IMR-90 (cell line): Measurements from ENCODE around the gene GAPT. TPM values are rescaled to one million over a fixed set of nuclear protein-coding genes. Genes with fewer than 3 reads are reported as not detected.

ENCODE experiments used
- ATAC-seq: fragments of 200-7000 bp; cut with Tn5 transposase; 2 replicates; pipeline ENCODE4 v1.9.1; 2020; ENCODE audit warnings: low read depth, mild to moderate bottlenecking, moderate library complexity
- BruUV-seq: library from RNA; stranded (reverse); fragments of 400-500 nt; replicated peaks from 2 replicates; lab custom pipeline; 2021; lab: Mats Ljungman, UMichigan
- CTCF ChIA-PET: fragments of 300-600 bp; formaldehyde crosslinking; extraction: SDS; loops from one replicate; lab custom pipeline; 2021; ENCODE audit warnings: antibody characterized with exemption; lab: Yijun Ruan, JAX
- POLR2A ChIA-PET: fragments of 300-600 bp; sonication (Branson Sonifier 250); formaldehyde crosslinking; loops from one replicate; lab custom pipeline; 2022; ENCODE audit warnings: antibody characterized with exemption; ENCODE audit not compliant: unreplicated experiment; lab: Charles Lee
- DNase-seq: peaks from one replicate; pipeline ENCODE4 v3.0.0; 2013
- H2AFZ ChIP-seq: replicated peaks from 2 replicates; pipeline ENCODE3; 2013; ENCODE audit warnings: low read length, mild to moderate bottlenecking; ENCODE audit not compliant: poor library complexity
- H2AK5ac ChIP-seq: 2 replicates; pipeline ENCODE4 v1.6.1; 2013; ENCODE audit warnings: low read depth, low read length, inconsistent platforms
- H2AK9ac ChIP-seq: replicated peaks from 2 replicates; pipeline ENCODE3; 2013; ENCODE audit warnings: mild to moderate bottlenecking, low read depth, low read length, moderate library complexity; ENCODE audit not compliant: poor library complexity
- H2BK120ac ChIP-seq: 2 replicates; pipeline ENCODE4 v1.6.1; 2013; ENCODE audit warnings: low read depth, low read length, inconsistent platforms
- H2BK15ac ChIP-seq: 3 replicates; pipeline ENCODE4 v1.6.1; 2013; ENCODE audit warnings: low read depth, low read length, inconsistent platforms
- H2BK20ac ChIP-seq: 2 replicates; pipeline ENCODE4 v1.6.1; 2013; ENCODE audit warnings: low read depth, mild to moderate bottlenecking, inconsistent platforms, low read length, moderate library complexity
- H2BK5ac ChIP-seq: 2 replicates; pipeline ENCODE4 v1.6.1; 2013; ENCODE audit warnings: mild to moderate bottlenecking, low read depth, low read length, inconsistent platforms; ENCODE audit not compliant: poor library complexity, severe bottlenecking
- H3K14ac ChIP-seq: replicated peaks from 2 replicates; pipeline ENCODE4 v1.6.1; 2013; ENCODE audit warnings: low read depth, low read length, inconsistent platforms
- H3K18ac ChIP-seq: 2 replicates; pipeline ENCODE4 v1.6.1; 2013; ENCODE audit warnings: low read depth, low read length, control low read depth
- H3K23ac ChIP-seq: 2 replicates; pipeline ENCODE4 v1.6.1; 2013; ENCODE audit warnings: low read depth, low read length, inconsistent platforms
- H3K27ac ChIP-seq: 2 replicates; pipeline ENCODE4 v1.5.1; 2013; ENCODE audit warnings: mild to moderate bottlenecking, control low read depth, low read length; ENCODE audit not compliant: insufficient read depth
- H3K27me3 ChIP-seq: 2 replicates; pipeline ENCODE4 v1.6.1; 2013; ENCODE audit warnings: low read length; ENCODE audit not compliant: control insufficient read depth, insufficient read depth
- H3K36me3 ChIP-seq: 2 replicates; pipeline ENCODE4 v1.6.1; 2013; ENCODE audit warnings: low read length, mixed read lengths; ENCODE audit not compliant: control insufficient read depth, insufficient read depth
- H3K4ac ChIP-seq: 2 replicates; pipeline ENCODE4 v1.6.1; 2013; ENCODE audit warnings: low read depth, low read length, inconsistent platforms
- H3K4me1 ChIP-seq: 2 replicates; pipeline ENCODE4 v1.6.1; 2013; ENCODE audit warnings: low read length, mixed read lengths; ENCODE audit not compliant: control insufficient read depth, insufficient read depth
- H3K4me2 ChIP-seq: 2 replicates; pipeline ENCODE4 v1.6.1; 2013; ENCODE audit warnings: low read depth, mild to moderate bottlenecking, control low read depth, low read length, moderate library complexity
- H3K4me3 ChIP-seq: 2 replicates; pipeline ENCODE4 v1.5.1; 2013; ENCODE audit warnings: low read depth, mild to moderate bottlenecking, control low read depth, low read length, moderate library complexity; ENCODE audit not compliant: insufficient read depth
- H3K56ac ChIP-seq: 2 replicates; pipeline ENCODE4 v1.6.1; 2013; ENCODE audit warnings: low read length, inconsistent platforms; ENCODE audit not compliant: insufficient read depth; ENCODE audit errors: extremely low read depth
- H3K79me1 ChIP-seq, 2 experiments: 2 replicates each; pipeline ENCODE4 v1.6.1; 2013; ENCODE audit warnings: low read length in 2 of 2, inconsistent platforms in 1 of 2, low read depth in 1 of 2
- H3K9ac ChIP-seq: 2 replicates; pipeline ENCODE4 v1.6.1; 2013; ENCODE audit warnings: low read depth, low read length, control low read depth
- H3K9me1 ChIP-seq: 2 replicates; pipeline ENCODE4 v1.6.1; 2013; ENCODE audit warnings: low read length, inconsistent platforms; ENCODE audit not compliant: insufficient read depth
- H3K9me3 ChIP-seq: 2 replicates; pipeline ENCODE4 v1.6.1; 2013; ENCODE audit warnings: low read length; ENCODE audit not compliant: control insufficient read depth, insufficient read depth
- H4K20me1 ChIP-seq: 2 replicates; pipeline ENCODE4 v1.6.1; 2013; ENCODE audit warnings: low read length, inconsistent platforms; ENCODE audit not compliant: insufficient read depth
- H4K5ac ChIP-seq: 2 replicates; pipeline ENCODE4 v1.6.1; 2013; ENCODE audit warnings: mild to moderate bottlenecking, low read depth, low read length, control low read depth
- H4K8ac ChIP-seq, 2 experiments: 2 replicates each; pipeline ENCODE4 v1.6.1; 2013; ENCODE audit warnings: low read depth in 2 of 2, low read length in 2 of 2, control low read depth in 1 of 2, inconsistent platforms in 1 of 2
- H4K91ac ChIP-seq: 2 replicates; pipeline ENCODE4 v1.6.1; 2013; ENCODE audit warnings: low read depth, low read length, inconsistent platforms; ENCODE audit not compliant: insufficient read depth
- MAZ ChIP-seq: IDR thresholded peaks from 2 replicates; pipeline ENCODE4 v1.6.1; 2012; ENCODE audit warnings: low read depth, mild to moderate bottlenecking, low read length, improper control_type of control experiment, moderate library complexity, borderline replicate concordance
- RAD21 ChIP-seq: IDR thresholded peaks from 2 replicates; pipeline ENCODE4 v1.6.1; 2012; ENCODE audit warnings: low read length, improper control_type of control experiment
- SMC3 ChIP-seq: fragments of 150-350 bp; IDR thresholded peaks from 2 replicates; pipeline ENCODE4 v1.6.1; 2016; ENCODE audit warnings: low read depth, mild to moderate bottlenecking, antibody characterized with exemption, low read length, moderate library complexity
- WGBS, 2 experiments: methylation state at CpG; one replicate each; pipeline versions ENCODE4 v1.1.5 to v1.1.7; 2013; ENCODE audit warnings: missing lambda C conversion rate in 2 of 2; ENCODE audit not compliant: insufficient read length in 1 of 2; ENCODE audit errors: extremely low coverage in 2 of 2; 5-methylcytosine and 5-hydroxymethylcytosine counted together
- dilution Hi-C: fragments of 300-500 bp; cut with HindIII; formaldehyde crosslinking; loops from one replicate; pipeline ENCODE4 v1.14.3; 2018; ENCODE audit warnings: low sequenced_read_pairs; ENCODE audit not compliant: unreplicated experiment
- in situ Hi-C: fragments of 300-500 bp; cut with MboI; formaldehyde crosslinking; loops from 3 replicates; pipeline ENCODE4 v1.14.3; 2019; ENCODE audit warnings: low sequenced_read_pairs, inconsistent platforms, mixed read lengths
- intact Hi-C: fragments of 100-400 bp; cut with micrococcal nuclease; formaldehyde crosslinking; loops from 2 replicates; pipeline ENCODE4 v1.10.0; 2022
- polyA plus RNA-seq, 3 experiments: library from polyadenylated mRNA; depleted of rRNA; stranded (reverse); fragments of >200 nt; gene quantifications; 2 replicates each; pipeline ENCODE4 v1.2.3, GENCODE V29; 2012; ENCODE audit warnings: low replicate concordance in 1 of 3
- total RNA-seq: library from RNA; depleted of rRNA; stranded (reverse); fragments of >200 nt; gene quantifications from 2 replicates; pipeline ENCODE4 v1.2.3, GENCODE V29; 2012
- TF ChIP-seq, protein P1 (sequence below): conservative IDR thresholded peaks from 2 replicates; pipeline ENCODE4 v1.5.1; 2012; ENCODE audit warnings: mild to moderate bottlenecking, low read depth, low read length, improper control_type of control experiment

GAPT gene
- total and polyA plus RNA-seq, 2 of the 4 experiments (the other 2 are of a cell fraction), result not detected

DNA sequence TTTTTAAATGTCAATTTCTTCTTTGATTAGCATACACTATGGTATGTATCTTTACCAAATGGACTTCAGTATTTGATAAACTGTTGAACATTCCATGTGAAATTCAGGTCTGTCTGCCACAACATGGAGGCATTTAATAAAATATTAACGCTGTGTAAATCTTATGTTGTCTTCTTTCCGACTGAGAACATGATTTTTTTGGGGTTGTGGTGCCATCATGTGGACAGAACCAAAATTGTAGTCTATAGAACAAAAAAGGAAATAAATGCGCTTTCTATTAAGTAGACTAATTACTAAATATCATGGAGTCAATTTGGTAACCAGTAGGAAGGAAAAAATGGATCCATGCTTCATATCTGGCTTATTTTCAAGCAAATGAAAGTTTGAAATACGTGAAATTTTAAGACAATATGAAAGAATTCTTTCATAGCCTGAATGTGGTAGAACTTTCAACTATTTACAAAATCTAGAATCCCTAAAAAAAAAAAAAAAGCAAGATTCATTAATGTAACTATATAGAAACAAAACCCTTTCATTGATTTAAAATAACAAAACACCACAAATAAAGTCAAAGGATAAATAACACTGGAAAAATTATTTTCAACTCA, 28.5 kb upstream of the GAPT start:
- H2BK120ac ChIP-seq, result no peak overlapping the region
- H3K18ac ChIP-seq, result no peak overlapping the region
- no peak overlapping the region; the same call in 1 of the 2 replicates for H3K4ac ChIP-seq
- no peak overlapping the region for H4K5ac ChIP-seq
- H3K9ac ChIP-seq, result no peak overlapping the region
- peaks cover under 1% of the 10 kb centered on the region; the same call in 1 of the 2 replicates for H3K9me1 ChIP-seq
- no CpG with 5 or more reads among the region's 4 CpGs for WGBS, 2 experiments
- no peak overlapping the region for H2AK5ac ChIP-seq
- H3K56ac ChIP-seq, result no peak overlapping the region
- dilution Hi-C loops (no loop called here), in situ Hi-C loops (loop anchor here (5.0 to 25.0 kb wide), 4 partner anchors 958 to 1550 kb away; partner anchors contain the start of gene SETD9), intact Hi-C loops (loop anchor here (1.0 to 10.0 kb wide), 6 partner anchors 330 to 1560 kb away; partner anchors contain the start of gene MIER3)
- H3K27ac ChIP-seq, result no peak overlapping the region
- H3K4me1 ChIP-seq, result no peaks in the 10 kb centered on the region; the same call in 1 of the 2 replicates
- no peak overlapping the region for H3K4me2 ChIP-seq
- H2BK20ac ChIP-seq, result no peak overlapping the region
- no peak overlapping the region for H3K4me3 ChIP-seq
- peaks cover 7 to 11% of the 10 kb centered on the region in 2 experiments; a peak in 2 of 4 replicates for H3K79me1 ChIP-seq
- no peak overlapping the region for H2AK9ac ChIP-seq
- ChIA-PET CTCF (interaction anchor here (0.6 to 4.1 kb wide), 6 partner anchors 203 to 1198 kb away, joined by 4 to 13 read pairs (median 6); no protein-coding TSS in a partner anchor), POLR2A (interaction anchor here (0.7 kb wide), 1 partner anchor 372 kb away, joined by 6 read pairs; no protein-coding TSS in a partner anchor)
- ATAC-seq (no peak), DNase-seq (peak; percentile 72)
- no peaks in the 10 kb centered on the region for H3K9me3 ChIP-seq
- no peak overlapping the region for H2AFZ ChIP-seq
- H4K8ac ChIP-seq, result no peak overlapping the region; a peak in 1 of 4 replicates
- H4K20me1 ChIP-seq, result peaks cover 21% of the 10 kb centered on the region
- TF ChIP-seq MAZ (no peak), SMC3 (peak; percentile 83), RAD21 (peak; percentile 78)
- TF ChIP-seq, protein P1, sequence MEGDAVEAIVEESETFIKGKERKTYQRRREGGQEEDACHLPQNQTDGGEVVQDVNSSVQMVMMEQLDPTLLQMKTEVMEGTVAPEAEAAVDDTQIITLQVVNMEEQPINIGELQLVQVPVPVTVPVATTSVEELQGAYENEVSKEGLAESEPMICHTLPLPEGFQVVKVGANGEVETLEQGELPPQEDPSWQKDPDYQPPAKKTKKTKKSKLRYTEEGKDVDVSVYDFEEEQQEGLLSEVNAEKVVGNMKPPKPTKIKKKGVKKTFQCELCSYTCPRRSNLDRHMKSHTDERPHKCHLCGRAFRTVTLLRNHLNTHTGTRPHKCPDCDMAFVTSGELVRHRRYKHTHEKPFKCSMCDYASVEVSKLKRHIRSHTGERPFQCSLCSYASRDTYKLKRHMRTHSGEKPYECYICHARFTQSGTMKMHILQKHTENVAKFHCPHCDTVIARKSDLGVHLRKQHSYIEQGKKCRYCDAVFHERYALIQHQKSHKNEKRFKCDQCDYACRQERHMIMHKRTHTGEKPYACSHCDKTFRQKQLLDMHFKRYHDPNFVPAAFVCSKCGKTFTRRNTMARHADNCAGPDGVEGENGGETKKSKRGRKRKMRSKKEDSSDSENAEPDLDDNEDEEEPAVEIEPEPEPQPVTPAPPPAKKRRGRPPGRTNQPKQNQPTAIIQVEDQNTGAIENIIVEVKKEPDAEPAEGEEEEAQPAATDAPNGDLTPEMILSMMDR, result peak; percentile 72
- H2BK5ac ChIP-seq, result peak overlapping the region; percentile 62
- no peaks in the 10 kb centered on the region for H3K27me3 ChIP-seq
- BruUV-seq, result no TSS peak
- peaks cover 12% of the 10 kb centered on the region for H3K36me3 ChIP-seq
- no peak overlapping the region for H4K91ac ChIP-seq
- H3K14ac ChIP-seq, result no peak overlapping the region
- no peak overlapping the region for H3K23ac ChIP-seq
- H2BK15ac ChIP-seq, result no peak overlapping the region
